ENCODE measurements around the gene AJM1.

The AJM1 gene

DNA sequence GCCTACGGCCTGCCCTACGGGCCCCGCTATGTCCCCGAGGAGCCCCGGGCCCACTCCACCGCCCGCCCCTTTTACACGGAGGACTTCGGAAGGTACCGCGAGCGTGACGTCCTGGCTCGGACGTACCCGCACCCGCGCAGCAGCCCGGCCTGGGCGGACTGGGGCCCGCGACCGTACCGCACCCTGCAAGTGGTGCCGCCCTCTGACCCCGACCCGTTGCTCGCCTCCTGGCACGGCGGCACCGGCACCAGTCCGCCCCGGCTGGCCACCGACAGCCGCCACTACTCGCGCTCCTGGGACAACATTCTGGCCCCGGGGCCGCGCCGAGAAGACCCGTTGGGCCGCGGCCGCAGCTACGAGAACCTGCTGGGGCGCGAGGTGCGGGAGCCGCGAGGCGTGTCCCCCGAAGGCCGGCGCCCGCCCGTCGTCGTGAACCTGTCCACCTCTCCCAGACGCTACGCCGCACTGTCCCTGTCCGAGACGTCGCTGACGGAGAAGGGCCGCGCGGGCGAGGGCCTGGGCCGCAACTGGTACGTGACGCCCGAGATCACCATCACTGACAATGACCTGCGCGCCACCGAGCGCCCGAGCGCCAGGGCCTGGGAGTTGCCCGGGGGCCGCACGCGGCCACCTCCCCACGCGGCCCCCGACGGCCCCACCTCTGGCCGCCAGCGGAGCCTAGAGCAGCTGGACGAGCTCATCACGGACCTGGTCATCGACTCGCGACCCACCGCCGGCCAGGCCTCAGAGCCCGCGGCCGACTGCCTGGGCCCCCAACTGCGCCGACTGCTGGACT lies 3.4 kb downstream of the AJM1 start:
- Histone ChIP-seq H3K27ac (replicated peaks) (no peak overlapping the region), H3K4me3 (replicated peaks; ENCODE audit: insufficient read depth, low read length) (no peak overlapping the region), H3K27me3 (ENCODE audit: insufficient read depth, poor library complexity, severe bottlenecking) (peaks cover 8% of the 10 kb centered on the region)
- TF ChIP-seq POLR2AphosphoS5 (IDR thresholded peaks at IDR 0.05; ENCODE audit: low read depth) (no peak), GABPA (IDR thresholded peaks at IDR 0.05; ENCODE audit: low read depth) (no peak), SPI1 (IDR thresholded peaks at IDR 0.05; ENCODE audit: borderline replicate concordance, low read depth) (no peak)
- TF ChIP-seq, protein P1, sequence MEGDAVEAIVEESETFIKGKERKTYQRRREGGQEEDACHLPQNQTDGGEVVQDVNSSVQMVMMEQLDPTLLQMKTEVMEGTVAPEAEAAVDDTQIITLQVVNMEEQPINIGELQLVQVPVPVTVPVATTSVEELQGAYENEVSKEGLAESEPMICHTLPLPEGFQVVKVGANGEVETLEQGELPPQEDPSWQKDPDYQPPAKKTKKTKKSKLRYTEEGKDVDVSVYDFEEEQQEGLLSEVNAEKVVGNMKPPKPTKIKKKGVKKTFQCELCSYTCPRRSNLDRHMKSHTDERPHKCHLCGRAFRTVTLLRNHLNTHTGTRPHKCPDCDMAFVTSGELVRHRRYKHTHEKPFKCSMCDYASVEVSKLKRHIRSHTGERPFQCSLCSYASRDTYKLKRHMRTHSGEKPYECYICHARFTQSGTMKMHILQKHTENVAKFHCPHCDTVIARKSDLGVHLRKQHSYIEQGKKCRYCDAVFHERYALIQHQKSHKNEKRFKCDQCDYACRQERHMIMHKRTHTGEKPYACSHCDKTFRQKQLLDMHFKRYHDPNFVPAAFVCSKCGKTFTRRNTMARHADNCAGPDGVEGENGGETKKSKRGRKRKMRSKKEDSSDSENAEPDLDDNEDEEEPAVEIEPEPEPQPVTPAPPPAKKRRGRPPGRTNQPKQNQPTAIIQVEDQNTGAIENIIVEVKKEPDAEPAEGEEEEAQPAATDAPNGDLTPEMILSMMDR (IDR thresholded peaks at IDR 0.05; ENCODE audit: insufficient read depth, low read length), result no peak
- TF ChIP-seq, protein P2, sequence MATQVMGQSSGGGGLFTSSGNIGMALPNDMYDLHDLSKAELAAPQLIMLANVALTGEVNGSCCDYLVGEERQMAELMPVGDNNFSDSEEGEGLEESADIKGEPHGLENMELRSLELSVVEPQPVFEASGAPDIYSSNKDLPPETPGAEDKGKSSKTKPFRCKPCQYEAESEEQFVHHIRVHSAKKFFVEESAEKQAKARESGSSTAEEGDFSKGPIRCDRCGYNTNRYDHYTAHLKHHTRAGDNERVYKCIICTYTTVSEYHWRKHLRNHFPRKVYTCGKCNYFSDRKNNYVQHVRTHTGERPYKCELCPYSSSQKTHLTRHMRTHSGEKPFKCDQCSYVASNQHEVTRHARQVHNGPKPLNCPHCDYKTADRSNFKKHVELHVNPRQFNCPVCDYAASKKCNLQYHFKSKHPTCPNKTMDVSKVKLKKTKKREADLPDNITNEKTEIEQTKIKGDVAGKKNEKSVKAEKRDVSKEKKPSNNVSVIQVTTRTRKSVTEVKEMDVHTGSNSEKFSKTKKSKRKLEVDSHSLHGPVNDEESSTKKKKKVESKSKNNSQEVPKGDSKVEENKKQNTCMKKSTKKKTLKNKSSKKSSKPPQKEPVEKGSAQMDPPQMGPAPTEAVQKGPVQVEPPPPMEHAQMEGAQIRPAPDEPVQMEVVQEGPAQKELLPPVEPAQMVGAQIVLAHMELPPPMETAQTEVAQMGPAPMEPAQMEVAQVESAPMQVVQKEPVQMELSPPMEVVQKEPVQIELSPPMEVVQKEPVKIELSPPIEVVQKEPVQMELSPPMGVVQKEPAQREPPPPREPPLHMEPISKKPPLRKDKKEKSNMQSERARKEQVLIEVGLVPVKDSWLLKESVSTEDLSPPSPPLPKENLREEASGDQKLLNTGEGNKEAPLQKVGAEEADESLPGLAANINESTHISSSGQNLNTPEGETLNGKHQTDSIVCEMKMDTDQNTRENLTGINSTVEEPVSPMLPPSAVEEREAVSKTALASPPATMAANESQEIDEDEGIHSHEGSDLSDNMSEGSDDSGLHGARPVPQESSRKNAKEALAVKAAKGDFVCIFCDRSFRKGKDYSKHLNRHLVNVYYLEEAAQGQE (IDR thresholded peaks at IDR 0.05; ENCODE audit: insufficient replicate concordance, low read depth), result no peak
- DNase-seq (ENCODE audit: low read depth in 1 of 2, low spot score in 1 of 2), result no peak

- Histone ChIP-seq H3K4me3 (replicated peaks; ENCODE audit: insufficient read depth, low read length) (no peak overlapping the region), H3K27ac (replicated peaks) (no peak overlapping the region), H3K27me3 (ENCODE audit: insufficient read depth, poor library complexity, severe bottlenecking) (peaks cover 8% of the 10 kb centered on the region)
- no peak for DNase-seq (ENCODE audit: low read depth in 1 of 2, low spot score in 1 of 2)
- TF ChIP-seq SPI1 (IDR thresholded peaks at IDR 0.05; ENCODE audit: borderline replicate concordance, low read depth) (no peak), POLR2AphosphoS5 (IDR thresholded peaks at IDR 0.05; ENCODE audit: low read depth) (no peak), GABPA (IDR thresholded peaks at IDR 0.05; ENCODE audit: low read depth) (no peak)
- TF ChIP-seq, protein P1 (IDR thresholded peaks at IDR 0.05; ENCODE audit: insufficient read depth, low read length), result no peak
- TF ChIP-seq, protein P2 (IDR thresholded peaks at IDR 0.05; ENCODE audit: insufficient replicate concordance, low read depth), result no peak
These were observed 4.3 kb downstream of the AJM1 start for GRCh38 chr9:136846376-136847087.

DNA sequence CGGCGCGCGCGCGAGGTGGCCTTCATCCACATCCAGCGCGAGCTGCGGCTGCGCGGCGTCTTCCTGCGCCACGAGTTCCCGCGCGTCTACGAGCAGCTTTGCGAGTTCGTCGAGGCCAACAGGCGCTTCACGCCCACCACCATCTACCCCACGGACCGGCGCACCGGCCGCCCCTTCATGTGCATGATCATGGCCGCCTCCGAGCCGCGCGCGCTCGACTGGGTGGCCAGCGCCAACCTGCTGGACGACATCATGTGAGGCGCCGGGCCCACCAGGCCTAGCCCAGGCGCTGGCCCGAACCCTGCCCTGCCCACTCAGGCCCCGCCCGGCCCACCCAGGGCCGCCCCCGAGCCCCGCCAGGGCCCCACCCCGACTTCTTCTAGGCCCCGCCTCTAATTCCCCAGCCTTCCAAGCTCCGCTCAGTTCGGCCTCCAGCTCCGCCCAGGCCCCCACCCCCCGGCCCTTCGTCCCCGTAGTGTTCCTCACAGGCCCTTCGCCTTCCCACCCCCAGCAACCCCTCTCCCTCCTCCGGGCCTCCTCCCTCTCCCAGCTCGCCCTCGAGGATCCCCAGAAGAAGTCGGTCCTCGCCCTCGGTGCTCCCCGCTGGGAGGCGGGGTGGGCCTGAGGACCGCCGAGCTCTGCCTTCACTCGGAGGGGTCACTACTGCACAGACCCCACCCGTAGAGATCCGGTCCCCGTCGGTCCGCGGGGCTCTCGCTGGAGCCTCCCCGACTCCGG lies 5.0 kb downstream of the AJM1 start:
- DNase-seq (ENCODE audit: low read depth in 1 of 2, low spot score in 1 of 2), result peak in 1 of 2 experiments; percentile 29
- TF ChIP-seq, protein P1 (IDR thresholded peaks at IDR 0.05; ENCODE audit: insufficient read depth, low read length), result no peak
- TF ChIP-seq, protein P2 (IDR thresholded peaks at IDR 0.05; ENCODE audit: insufficient replicate concordance, low read depth), result no peak
- TF ChIP-seq GABPA (IDR thresholded peaks at IDR 0.05; ENCODE audit: low read depth) (no peak), POLR2AphosphoS5 (IDR thresholded peaks at IDR 0.05; ENCODE audit: low read depth) (no peak), SPI1 (IDR thresholded peaks at IDR 0.05; ENCODE audit: borderline replicate concordance, low read depth) (no peak)
- peak overlapping the region; percentile 93 for H3K4me3 ChIP-seq (replicated peaks; ENCODE audit: insufficient read depth, low read length)
- H3K27me3 ChIP-seq (ENCODE audit: insufficient read depth, poor library complexity, severe bottlenecking), result peaks cover 8% of the 10 kb centered on the region
- H3K27ac ChIP-seq (replicated peaks), result no peak overlapping the region
